Activated T-cell treated with anti-CD3 and anti-CD28 coated beads for 4 hours (primary cell): ENCODE measurements around the gene MLLT10.

Experiments
- DNase-seq: peaks from one replicate; pipeline ENCODE4 v3.0.0-alpha.2; 2020

MLLT10 gene

GRCh38 chr10:21533467-21534279 lies at the start of gene MLLT10:
TSS of gene MLLT10 (plus strand) at chr10:21534232. CDS start at chr10:21534645, 413 bp downstream.
- DNase-seq = peak; percentile 80

GRCh38 chr10:21487416-21488180 lies 46.4 kb upstream of the MLLT10 start:
- DNase-seq = no peak

- no peak for DNase-seq
These were observed 45.6 kb upstream of the MLLT10 start for GRCh38 chr10:21488246-21488956.

- no peak for DNase-seq
These were observed 45.0 kb upstream of the MLLT10 start for GRCh38 chr10:21488957-21489446.

GRCh38 chr10:21490028-21490710 lies 43.9 kb upstream of the MLLT10 start:
- DNase-seq = no peak

- DNase-seq = no peak
These were observed 43.3 kb upstream of the MLLT10 start for GRCh38 chr10:21490711-21491105.

- DNase-seq = no peak
These were observed 41.6 kb upstream of the MLLT10 start for GRCh38 chr10:21492421-21492820.

- DNase-seq = no peak
These were observed 40.2 kb upstream of the MLLT10 start for GRCh38 chr10:21493784-21494183.

- no peak for DNase-seq
These were observed 39.6 kb upstream of the MLLT10 start for GRCh38 chr10:21494191-21495001.

GRCh38 chr10:21495002-21495751 lies 38.9 kb upstream of the MLLT10 start:
- no peak for DNase-seq

- DNase-seq = peak; percentile 87
These were observed 38.2 kb upstream of the MLLT10 start for GRCh38 chr10:21495752-21496342.

- no peak for DNase-seq
These were observed 37.5 kb upstream of the MLLT10 start for GRCh38 chr10:21496343-21497176.

- no peak for DNase-seq
These were observed 36.7 kb upstream of the MLLT10 start for GRCh38 chr10:21497177-21497807.

GRCh38 chr10:21498377-21498776 lies 35.7 kb upstream of the MLLT10 start:
- DNase-seq = no peak

- DNase-seq = no peak
These were observed 35.0 kb upstream of the MLLT10 start for GRCh38 chr10:21498986-21499385.

GRCh38 chr10:21499701-21500577 lies 34.1 kb upstream of the MLLT10 start:
- no peak for DNase-seq

- DNase-seq = no peak
These were observed 33.5 kb upstream of the MLLT10 start for GRCh38 chr10:21500578-21500910.

- DNase-seq = no peak
These were observed 32.9 kb upstream of the MLLT10 start for GRCh38 chr10:21501091-21501490.
